ENCODE measurements around the gene SPHK1. TPM values are rescaled to one million over a fixed set of nuclear protein-coding genes. Genes with fewer than 3 reads are reported as not detected.

The SPHK1 gene
- total RNA-seq, 1 donor from 2014 or later: 3.1 TPM

DNA sequence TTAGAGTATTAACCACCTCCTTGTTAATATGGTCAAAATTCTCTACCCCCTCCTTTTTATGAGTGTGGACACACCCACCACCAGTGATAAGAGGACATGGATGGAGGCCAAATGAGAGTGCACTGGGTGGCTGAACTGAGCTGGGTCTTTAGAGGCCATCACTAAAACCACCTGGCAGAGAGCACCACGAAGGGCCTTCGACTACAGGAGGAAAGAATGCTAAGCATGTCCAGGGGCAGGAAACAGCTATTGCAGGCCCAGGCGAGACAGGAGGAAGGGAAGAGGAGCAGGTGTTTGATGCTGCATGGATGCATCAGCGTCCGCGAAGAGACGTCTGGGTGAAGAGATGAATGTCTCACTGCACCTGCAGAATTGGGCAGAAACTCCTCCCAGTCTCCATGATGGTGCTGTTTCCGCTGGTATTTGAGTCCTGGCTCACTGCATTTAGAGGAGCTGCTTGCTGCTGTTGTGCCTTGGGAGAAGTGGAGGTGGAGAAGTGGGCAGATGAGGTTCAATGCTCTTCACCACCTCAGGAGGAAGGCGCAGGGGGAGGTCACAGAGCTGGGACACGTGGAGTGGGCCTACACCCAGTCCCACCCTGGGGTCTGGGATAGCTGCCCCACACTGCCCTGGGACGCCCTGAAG, 33.2 kb downstream of the SPHK1 start:
- H3K9me3 Mint-ChIP-seq (ENCODE audit: unreplicated experiment): peaks cover 3% of the 10 kb centered on the region
- TF ChIP-seq, protein P1, sequence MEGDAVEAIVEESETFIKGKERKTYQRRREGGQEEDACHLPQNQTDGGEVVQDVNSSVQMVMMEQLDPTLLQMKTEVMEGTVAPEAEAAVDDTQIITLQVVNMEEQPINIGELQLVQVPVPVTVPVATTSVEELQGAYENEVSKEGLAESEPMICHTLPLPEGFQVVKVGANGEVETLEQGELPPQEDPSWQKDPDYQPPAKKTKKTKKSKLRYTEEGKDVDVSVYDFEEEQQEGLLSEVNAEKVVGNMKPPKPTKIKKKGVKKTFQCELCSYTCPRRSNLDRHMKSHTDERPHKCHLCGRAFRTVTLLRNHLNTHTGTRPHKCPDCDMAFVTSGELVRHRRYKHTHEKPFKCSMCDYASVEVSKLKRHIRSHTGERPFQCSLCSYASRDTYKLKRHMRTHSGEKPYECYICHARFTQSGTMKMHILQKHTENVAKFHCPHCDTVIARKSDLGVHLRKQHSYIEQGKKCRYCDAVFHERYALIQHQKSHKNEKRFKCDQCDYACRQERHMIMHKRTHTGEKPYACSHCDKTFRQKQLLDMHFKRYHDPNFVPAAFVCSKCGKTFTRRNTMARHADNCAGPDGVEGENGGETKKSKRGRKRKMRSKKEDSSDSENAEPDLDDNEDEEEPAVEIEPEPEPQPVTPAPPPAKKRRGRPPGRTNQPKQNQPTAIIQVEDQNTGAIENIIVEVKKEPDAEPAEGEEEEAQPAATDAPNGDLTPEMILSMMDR (IDR thresholded peaks at IDR 0.05; ENCODE audit: partially characterized antibody, unreplicated experiment): no peak
- peak overlapping the region; percentile 34 for H3K4me3 Mint-ChIP-seq (ENCODE audit: unreplicated experiment)
- H3K36me3 Mint-ChIP-seq (ENCODE audit: unreplicated experiment): no peaks in the 10 kb centered on the region
- no peak overlapping the region for H3K27ac Mint-ChIP-seq (ENCODE audit: unreplicated experiment)
- H3K27me3 Mint-ChIP-seq (ENCODE audit: unreplicated experiment): peaks cover 2% of the 10 kb centered on the region
- DNase-seq: no peak
- peaks cover 46% of the 10 kb centered on the region for H3K4me1 Mint-ChIP-seq (ENCODE audit: low read depth, unreplicated experiment)

DNA sequence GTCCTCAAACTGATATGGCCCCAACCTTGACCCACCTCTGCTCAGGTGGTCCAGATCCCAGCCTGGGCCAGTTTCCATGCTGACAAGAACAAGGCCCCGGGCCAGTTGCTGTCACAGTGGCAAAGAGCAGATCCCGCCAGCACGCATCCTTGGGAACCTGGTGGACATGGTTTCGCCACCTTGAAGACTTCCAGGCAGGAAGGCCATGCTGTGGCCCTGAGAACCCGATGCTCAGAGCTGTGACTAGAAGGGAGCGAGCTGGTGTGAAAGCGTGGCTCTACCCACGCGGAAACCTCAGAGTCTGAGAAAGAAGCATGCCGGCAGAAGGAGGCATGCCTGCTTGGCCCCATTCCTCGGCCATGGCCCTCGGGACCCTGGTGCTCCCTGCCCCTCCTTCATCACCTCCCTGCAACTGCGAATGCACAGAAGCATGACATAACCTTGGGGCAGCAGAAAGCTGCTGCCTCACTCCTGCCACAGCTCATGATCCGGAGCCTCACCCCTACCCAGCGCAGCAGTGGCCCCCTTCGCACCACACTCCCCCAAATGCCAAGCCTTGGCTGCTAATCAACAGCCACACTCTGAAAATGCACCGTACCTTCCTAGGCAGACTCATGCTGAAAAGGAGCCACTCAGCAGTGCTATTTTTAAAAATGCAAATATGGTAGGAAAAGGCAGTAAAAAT, 35.3 kb downstream of the SPHK1 start:
- Mint-ChIP-seq H3K36me3 (ENCODE audit: unreplicated experiment) (no peaks in the 10 kb centered on the region), H3K4me1 (ENCODE audit: low read depth, unreplicated experiment) (peaks cover 37% of the 10 kb centered on the region), H3K9me3 (ENCODE audit: unreplicated experiment) (peaks cover 7% of the 10 kb centered on the region), H3K27me3 (ENCODE audit: unreplicated experiment) (no peaks in the 10 kb centered on the region), H3K4me3 (ENCODE audit: unreplicated experiment) (no peak overlapping the region), H3K27ac (ENCODE audit: unreplicated experiment) (peak overlapping the region; percentile 81)
- TF ChIP-seq, protein P1 (IDR thresholded peaks at IDR 0.05; ENCODE audit: partially characterized antibody, unreplicated experiment): no peak
- no peak for DNase-seq

DNA sequence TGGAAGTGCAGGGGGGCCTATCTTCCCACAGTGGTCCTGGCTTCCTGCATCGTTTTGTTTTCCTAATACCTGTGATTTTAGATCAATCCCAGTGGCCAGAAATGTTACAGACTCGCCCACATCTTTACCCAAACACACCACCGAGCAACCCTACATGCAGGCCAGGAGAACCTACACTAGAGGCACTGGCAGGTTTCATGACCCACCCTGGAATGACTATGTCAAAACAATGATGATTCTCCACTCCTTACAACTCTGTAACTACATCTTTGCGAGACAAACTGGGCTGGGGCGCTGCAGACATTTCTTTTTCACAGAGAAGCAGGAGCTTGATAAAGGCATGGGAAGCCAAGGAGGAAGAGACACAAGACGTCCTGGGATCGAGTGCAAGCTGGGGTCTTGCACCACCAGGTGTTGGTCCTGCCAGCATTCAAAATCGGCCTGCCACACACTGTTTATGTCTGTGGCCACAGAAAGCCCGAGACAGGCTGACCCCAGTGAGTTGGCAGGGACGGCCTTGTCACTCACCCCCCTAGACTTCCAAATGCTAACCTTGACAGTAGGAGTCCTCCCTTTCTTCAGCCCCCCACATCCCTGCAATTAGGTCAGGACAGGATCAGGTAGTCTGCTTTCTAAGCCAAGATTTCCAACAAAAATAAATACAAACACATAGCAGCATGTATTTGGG, 36.1 kb downstream of the SPHK1 start:
- TF ChIP-seq, protein P1 (IDR thresholded peaks at IDR 0.05; ENCODE audit: partially characterized antibody, unreplicated experiment): no peak
- Mint-ChIP-seq H3K9me3 (ENCODE audit: unreplicated experiment) (peaks cover 7% of the 10 kb centered on the region), H3K4me3 (ENCODE audit: unreplicated experiment) (peak overlapping the region; percentile 14), H3K27me3 (ENCODE audit: unreplicated experiment) (no peaks in the 10 kb centered on the region), H3K27ac (ENCODE audit: unreplicated experiment) (peak overlapping the region; percentile 65), H3K36me3 (ENCODE audit: unreplicated experiment) (no peaks in the 10 kb centered on the region), H3K4me1 (ENCODE audit: low read depth, unreplicated experiment) (peaks cover 30% of the 10 kb centered on the region)
- DNase-seq: no peak

DNA sequence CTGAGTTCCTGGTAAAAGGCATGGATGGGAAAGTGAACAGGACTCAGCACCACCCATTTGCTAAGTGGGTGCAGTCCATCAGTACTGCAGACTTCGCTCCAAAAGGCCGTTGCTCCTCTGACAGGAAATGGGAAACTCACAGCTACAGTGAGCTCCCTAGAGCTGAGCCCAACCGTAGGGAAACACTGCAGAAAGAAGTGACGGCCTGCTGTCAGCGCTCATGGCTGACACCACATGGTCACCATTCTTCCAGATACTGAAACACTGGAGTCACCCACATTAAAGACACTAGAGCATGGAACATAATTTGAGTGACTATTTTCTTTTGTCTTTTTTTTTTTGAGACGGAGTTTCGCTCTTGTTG, 36.6 kb downstream of the SPHK1 start:
- peak overlapping the region; percentile 62 for H3K27ac Mint-ChIP-seq (ENCODE audit: unreplicated experiment)
- peaks cover 7% of the 10 kb centered on the region for H3K9me3 Mint-ChIP-seq (ENCODE audit: unreplicated experiment)
- no peaks in the 10 kb centered on the region for H3K27me3 Mint-ChIP-seq (ENCODE audit: unreplicated experiment)
- no peak overlapping the region for H3K4me3 Mint-ChIP-seq (ENCODE audit: unreplicated experiment)
- H3K4me1 Mint-ChIP-seq (ENCODE audit: low read depth, unreplicated experiment): peaks cover 30% of the 10 kb centered on the region
- DNase-seq: no peak
- no peaks in the 10 kb centered on the region for H3K36me3 Mint-ChIP-seq (ENCODE audit: unreplicated experiment)
- TF ChIP-seq, protein P1 (IDR thresholded peaks at IDR 0.05; ENCODE audit: partially characterized antibody, unreplicated experiment): no peak

DNA sequence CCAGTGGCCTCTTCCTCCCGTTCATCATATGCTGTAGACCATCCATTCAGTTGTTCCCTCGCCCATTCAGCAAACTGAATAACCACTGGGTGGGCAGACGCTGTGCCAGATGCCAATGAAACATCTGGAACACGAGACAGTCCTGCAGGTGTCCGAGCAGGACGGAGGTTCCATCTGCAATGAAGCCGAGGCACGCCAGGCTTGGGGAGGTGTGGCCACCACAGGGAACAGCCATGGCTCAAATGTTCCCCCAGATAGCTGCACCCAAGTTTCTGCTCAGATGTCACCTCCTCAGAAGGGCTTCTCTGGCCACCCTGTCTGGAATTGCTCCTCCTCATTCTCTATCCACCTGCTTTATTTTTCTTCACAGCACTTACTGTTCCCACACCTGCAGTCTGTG, 38.0 kb downstream of the SPHK1 start:
- Mint-ChIP-seq H3K4me3 (ENCODE audit: unreplicated experiment) (no peak overlapping the region), H3K4me1 (ENCODE audit: low read depth, unreplicated experiment) (peaks cover 28% of the 10 kb centered on the region), H3K27ac (ENCODE audit: unreplicated experiment) (peak overlapping the region; percentile 72), H3K9me3 (ENCODE audit: unreplicated experiment) (peaks cover 7% of the 10 kb centered on the region), H3K27me3 (ENCODE audit: unreplicated experiment) (no peaks in the 10 kb centered on the region), H3K36me3 (ENCODE audit: unreplicated experiment) (no peaks in the 10 kb centered on the region)
- DNase-seq: no peak
- TF ChIP-seq, protein P1 (IDR thresholded peaks at IDR 0.05; ENCODE audit: partially characterized antibody, unreplicated experiment): no peak

Data from glutamatergic neuron (in vitro differentiated cells).